Stimulated activated CD8-positive, alpha-beta memory T cell treated with anti-CD3 and anti-CD28 coated beads, Interleukin-12 subunit alpha, Interleukin-12 subunit beta, amount 100 ng/mL, for 4 hours (primary cell): Measurements from ENCODE around the gene MPO.

Source experiments
- DNase-seq: peaks from one replicate; pipeline ENCODE4 v3.0.0-alpha.2; 2020; ENCODE audit warnings: low read depth

The MPO gene

GRCh38 chr17:58306131-58306951 is 25.6 kb upstream of the MPO start:
- DNase-seq, result no peak

GRCh38 chr17:58305626-58306025 is 24.9 kb upstream of the MPO start:
- no peak for DNase-seq

GRCh38 chr17:58304750-58305486 is 24.2 kb upstream of the MPO start:
- DNase-seq, result no peak

- no peak for DNase-seq
Observed at GRCh38 chr17:58303971-58304749, 23.4 kb upstream of the MPO start.

GRCh38 chr17:58302919-58303585 is 22.3 kb upstream of the MPO start:
- no peak for DNase-seq

- DNase-seq, result no peak
Observed at GRCh38 chr17:58302171-58302918, 21.6 kb upstream of the MPO start.

GRCh38 chr17:58301504-58302150 is 20.9 kb upstream of the MPO start:
- DNase-seq, result no peak

GRCh38 chr17:58300336-58300735 is 19.6 kb upstream of the MPO start:
- no peak for DNase-seq

GRCh38 chr17:58294034-58294433 is 13.3 kb upstream of the MPO start:
- DNase-seq, result no peak

GRCh38 chr17:58291246-58291645 is 10.5 kb upstream of the MPO start:
- no peak for DNase-seq

- no peak for DNase-seq
Observed at GRCh38 chr17:58289869-58290268, 9.1 kb upstream of the MPO start.

GRCh38 chr17:58285422-58285810 is 4.7 kb upstream of the MPO start:
- DNase-seq, result no peak

- no peak for DNase-seq
Observed at GRCh38 chr17:58284613-58285421, 4.1 kb upstream of the MPO start.

GRCh38 chr17:58283674-58284612 is 3.2 kb upstream of the MPO start:
- DNase-seq, result no peak

GRCh38 chr17:58282442-58282841 is 1.7 kb upstream of the MPO start:
- DNase-seq, result no peak

- DNase-seq, result no peak
Observed at GRCh38 chr17:58281511-58282011, 826 bp upstream of the MPO start.

GRCh38 chr17:58279736-58280479 is 827 bp downstream of the MPO start:
- DNase-seq, result no peak
